Neural cell (in vitro differentiated cells): ENCODE measurements around the gene SDHC. TPM values are rescaled to one million over a fixed set of nuclear protein-coding genes. Genes with fewer than 3 reads are reported as not detected.

Experiments
- H2AFZ ChIP-seq: fragments of 200-600, 300-800 bp; sonication (generic), shearing (Covaris generic); 2 replicates; pipeline ENCODE4 v1.6.0; 2014; ENCODE audit warnings: low read depth, mild to moderate bottlenecking, antibody characterized with exemption, low read length, moderate library complexity
- H3F3A ChIP-seq: fragments of 200-600 bp; shearing (Covaris generic); 2 replicates; pipeline ENCODE4 v1.6.1; 2016; ENCODE audit warnings: mild to moderate bottlenecking, moderate library complexity, mixed read lengths, antibody characterized with exemption, low read length; ENCODE audit not compliant: insufficient read depth, poor library complexity, severe bottlenecking
- H3K27ac ChIP-seq: fragments of 200-600, 300-800 bp; sonication (generic), shearing (Covaris generic); 2 replicates; pipeline ENCODE4 v1.5.1; 2014; ENCODE audit warnings: mild to moderate bottlenecking, low read length, moderate library complexity
- H3K27me3 ChIP-seq: fragments of 300-800, 200-600 bp; sonication (generic), shearing (Covaris generic); 2 replicates; pipeline ENCODE4 v1.6.0; 2014; ENCODE audit warnings: mild to moderate bottlenecking, low read depth, low read length, moderate library complexity; ENCODE audit not compliant: insufficient read depth
- H3K36me3 ChIP-seq: fragments of 300-800, 200-600 bp; sonication (generic), shearing (Covaris generic); 2 replicates; pipeline ENCODE4 v1.5.1; 2014; ENCODE audit warnings: mild to moderate bottlenecking, antibody characterized with exemption, low read length, moderate library complexity; ENCODE audit not compliant: insufficient read depth
- H3K4me2 ChIP-seq: fragments of 300-800, 200-600 bp; sonication (generic), shearing (Covaris generic); 2 replicates; pipeline ENCODE4 v1.6.0; 2014; ENCODE audit warnings: mild to moderate bottlenecking, low read length
- H3K4me3 ChIP-seq: fragments of 300-800, 200-600 bp; sonication (generic), shearing (Covaris generic); 2 replicates; pipeline ENCODE4 v1.5.1; 2014; ENCODE audit warnings: mild to moderate bottlenecking, low read length, moderate library complexity
- H3K79me2 ChIP-seq: fragments of 200-600 bp; shearing (Covaris generic); replicated peaks from 2 replicates; pipeline ENCODE4 v1.6.0; 2014; ENCODE audit warnings: mild to moderate bottlenecking, low read length, moderate library complexity; ENCODE audit not compliant: insufficient read depth
- H3K9ac ChIP-seq: fragments of 300-800, 200-600 bp; sonication (generic), shearing (Covaris generic); 2 replicates; pipeline ENCODE4 v1.6.1; 2016; ENCODE audit warnings: mild to moderate bottlenecking, low read length, mixed read lengths
- H3K9me2 ChIP-seq: fragments of 200-600 bp; shearing (Covaris generic); 2 replicates; pipeline ENCODE4 v1.6.1; 2016; ENCODE audit warnings: mild to moderate bottlenecking, low read length, mixed read lengths; ENCODE audit not compliant: insufficient read depth
- H3K9me3 ChIP-seq: fragments of 200-600, 300-800 bp; sonication (generic), shearing (Covaris generic); 2 replicates; pipeline ENCODE4 v1.6.1; 2016; ENCODE audit warnings: mild to moderate bottlenecking, mixed run types, low read length, moderate library complexity, mixed read lengths
- H4K20me1 ChIP-seq: fragments of 200-600 bp; shearing (Covaris generic); 2 replicates; pipeline ENCODE4 v1.6.1; 2016; ENCODE audit warnings: mild to moderate bottlenecking, mixed run types; ENCODE audit not compliant: insufficient read depth
- EP300 ChIP-seq: fragments of 450-650 bp; conservative IDR thresholded peaks from 2 replicates; pipeline ENCODE4 v1.6.1; 2014; ENCODE audit warnings: antibody characterized with exemption, mild to moderate bottlenecking, moderate library complexity; ENCODE audit not compliant: poor library complexity, severe bottlenecking
- EZH2 ChIP-seq: fragments of 200-600, 300-800 bp; shearing (Covaris generic), sonication (generic); IDR thresholded peaks from 2 replicates; pipeline ENCODE4 v1.6.1; 2014; ENCODE audit warnings: antibody characterized with exemption, low read length, borderline replicate concordance, mild to moderate bottlenecking; ENCODE audit not compliant: insufficient read depth, poor library complexity, severe bottlenecking
- MXI1 ChIP-seq: fragments of 450-650 bp; conservative IDR thresholded peaks from 2 replicates; pipeline ENCODE4 v1.6.1; 2014; ENCODE audit warnings: antibody characterized with exemption, mild to moderate bottlenecking; ENCODE audit not compliant: poor library complexity, severe bottlenecking
- POLR2AphosphoS5 ChIP-seq: IDR thresholded peaks from 2 replicates; pipeline ENCODE4 v1.6.1; 2012
- RAD21 ChIP-seq: fragments of 450-650 bp; conservative IDR thresholded peaks from 2 replicates; pipeline ENCODE4 v1.6.1; 2014; ENCODE audit warnings: antibody characterized with exemption, mild to moderate bottlenecking, moderate library complexity
- SMC3 ChIP-seq: fragments of 450-650 bp; conservative IDR thresholded peaks from 2 replicates; pipeline ENCODE4 v1.6.1; 2014; ENCODE audit warnings: antibody characterized with exemption, mild to moderate bottlenecking, moderate library complexity; ENCODE audit not compliant: poor library complexity
- TAF1 ChIP-seq: IDR thresholded peaks from 2 replicates; pipeline ENCODE4 v1.6.1; 2012; ENCODE audit warnings: low read depth
- polyA plus RNA-seq: library from polyadenylated mRNA; depleted of rRNA; stranded (reverse); fragments of >200 nt; gene quantifications from 2 replicates; pipeline ENCODE4 v1.2.3, GENCODE V29; 2014
- TF ChIP-seq, protein P1 (sequence below): fragments of 450-650 bp; IDR thresholded peaks from 2 replicates; pipeline ENCODE4 v1.5.1; 2014; ENCODE audit warnings: antibody characterized with exemption, mild to moderate bottlenecking, moderate library complexity; ENCODE audit not compliant: poor library complexity, severe bottlenecking
- TF ChIP-seq, protein P2 (sequence below): IDR thresholded peaks from 2 replicates; pipeline ENCODE4 v1.6.1; 2012; ENCODE audit warnings: borderline replicate concordance

The SDHC gene
- polyA plus RNA-seq, 1 donor from 2014 or later = 41.6 TPM

DNA sequence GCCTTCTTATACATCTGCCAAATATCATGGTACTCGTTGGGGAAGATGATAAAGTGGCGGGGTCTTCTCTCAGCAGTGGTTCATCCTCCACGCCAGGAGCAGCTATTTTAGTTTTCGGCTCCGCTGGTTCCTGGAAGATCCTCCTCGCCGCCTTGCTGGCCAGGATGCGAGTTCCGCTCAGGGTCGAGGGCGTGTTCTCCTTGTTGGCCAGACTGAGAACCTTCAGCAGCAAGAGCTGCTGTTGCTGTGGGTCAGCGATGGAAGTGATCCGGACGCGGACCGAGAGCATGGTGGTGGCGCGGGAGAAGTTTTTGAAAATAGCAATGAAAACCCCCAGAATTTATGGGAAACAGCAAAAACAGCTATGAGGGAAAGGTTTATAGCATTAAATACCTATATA, 64.9 kb downstream of the SDHC start:
- TF ChIP-seq TAF1 (no peak), MXI1 (no peak), POLR2AphosphoS5 (no peak), RAD21 (no peak), SMC3 (no peak), EZH2 (no peak), EP300 (no peak)
- TF ChIP-seq, protein P1, sequence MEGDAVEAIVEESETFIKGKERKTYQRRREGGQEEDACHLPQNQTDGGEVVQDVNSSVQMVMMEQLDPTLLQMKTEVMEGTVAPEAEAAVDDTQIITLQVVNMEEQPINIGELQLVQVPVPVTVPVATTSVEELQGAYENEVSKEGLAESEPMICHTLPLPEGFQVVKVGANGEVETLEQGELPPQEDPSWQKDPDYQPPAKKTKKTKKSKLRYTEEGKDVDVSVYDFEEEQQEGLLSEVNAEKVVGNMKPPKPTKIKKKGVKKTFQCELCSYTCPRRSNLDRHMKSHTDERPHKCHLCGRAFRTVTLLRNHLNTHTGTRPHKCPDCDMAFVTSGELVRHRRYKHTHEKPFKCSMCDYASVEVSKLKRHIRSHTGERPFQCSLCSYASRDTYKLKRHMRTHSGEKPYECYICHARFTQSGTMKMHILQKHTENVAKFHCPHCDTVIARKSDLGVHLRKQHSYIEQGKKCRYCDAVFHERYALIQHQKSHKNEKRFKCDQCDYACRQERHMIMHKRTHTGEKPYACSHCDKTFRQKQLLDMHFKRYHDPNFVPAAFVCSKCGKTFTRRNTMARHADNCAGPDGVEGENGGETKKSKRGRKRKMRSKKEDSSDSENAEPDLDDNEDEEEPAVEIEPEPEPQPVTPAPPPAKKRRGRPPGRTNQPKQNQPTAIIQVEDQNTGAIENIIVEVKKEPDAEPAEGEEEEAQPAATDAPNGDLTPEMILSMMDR = no peak
- TF ChIP-seq, protein P2, sequence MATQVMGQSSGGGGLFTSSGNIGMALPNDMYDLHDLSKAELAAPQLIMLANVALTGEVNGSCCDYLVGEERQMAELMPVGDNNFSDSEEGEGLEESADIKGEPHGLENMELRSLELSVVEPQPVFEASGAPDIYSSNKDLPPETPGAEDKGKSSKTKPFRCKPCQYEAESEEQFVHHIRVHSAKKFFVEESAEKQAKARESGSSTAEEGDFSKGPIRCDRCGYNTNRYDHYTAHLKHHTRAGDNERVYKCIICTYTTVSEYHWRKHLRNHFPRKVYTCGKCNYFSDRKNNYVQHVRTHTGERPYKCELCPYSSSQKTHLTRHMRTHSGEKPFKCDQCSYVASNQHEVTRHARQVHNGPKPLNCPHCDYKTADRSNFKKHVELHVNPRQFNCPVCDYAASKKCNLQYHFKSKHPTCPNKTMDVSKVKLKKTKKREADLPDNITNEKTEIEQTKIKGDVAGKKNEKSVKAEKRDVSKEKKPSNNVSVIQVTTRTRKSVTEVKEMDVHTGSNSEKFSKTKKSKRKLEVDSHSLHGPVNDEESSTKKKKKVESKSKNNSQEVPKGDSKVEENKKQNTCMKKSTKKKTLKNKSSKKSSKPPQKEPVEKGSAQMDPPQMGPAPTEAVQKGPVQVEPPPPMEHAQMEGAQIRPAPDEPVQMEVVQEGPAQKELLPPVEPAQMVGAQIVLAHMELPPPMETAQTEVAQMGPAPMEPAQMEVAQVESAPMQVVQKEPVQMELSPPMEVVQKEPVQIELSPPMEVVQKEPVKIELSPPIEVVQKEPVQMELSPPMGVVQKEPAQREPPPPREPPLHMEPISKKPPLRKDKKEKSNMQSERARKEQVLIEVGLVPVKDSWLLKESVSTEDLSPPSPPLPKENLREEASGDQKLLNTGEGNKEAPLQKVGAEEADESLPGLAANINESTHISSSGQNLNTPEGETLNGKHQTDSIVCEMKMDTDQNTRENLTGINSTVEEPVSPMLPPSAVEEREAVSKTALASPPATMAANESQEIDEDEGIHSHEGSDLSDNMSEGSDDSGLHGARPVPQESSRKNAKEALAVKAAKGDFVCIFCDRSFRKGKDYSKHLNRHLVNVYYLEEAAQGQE = no peak
- no peak overlapping the region for H3K4me3 ChIP-seq
- H3K9me2 ChIP-seq = no peaks in the 10 kb centered on the region
- H3F3A ChIP-seq = no peaks in the 10 kb centered on the region
- no peaks in the 10 kb centered on the region for H3K79me2 ChIP-seq
- no peak overlapping the region for H3K9ac ChIP-seq
- H2AFZ ChIP-seq = no peak overlapping the region
- H4K20me1 ChIP-seq = no peaks in the 10 kb centered on the region
- no peak overlapping the region for H3K27ac ChIP-seq
- H3K27me3 ChIP-seq = no peaks in the 10 kb centered on the region
- no peak overlapping the region for H3K4me2 ChIP-seq
- no peaks in the 10 kb centered on the region for H3K36me3 ChIP-seq
- no peaks in the 10 kb centered on the region for H3K9me3 ChIP-seq

DNA sequence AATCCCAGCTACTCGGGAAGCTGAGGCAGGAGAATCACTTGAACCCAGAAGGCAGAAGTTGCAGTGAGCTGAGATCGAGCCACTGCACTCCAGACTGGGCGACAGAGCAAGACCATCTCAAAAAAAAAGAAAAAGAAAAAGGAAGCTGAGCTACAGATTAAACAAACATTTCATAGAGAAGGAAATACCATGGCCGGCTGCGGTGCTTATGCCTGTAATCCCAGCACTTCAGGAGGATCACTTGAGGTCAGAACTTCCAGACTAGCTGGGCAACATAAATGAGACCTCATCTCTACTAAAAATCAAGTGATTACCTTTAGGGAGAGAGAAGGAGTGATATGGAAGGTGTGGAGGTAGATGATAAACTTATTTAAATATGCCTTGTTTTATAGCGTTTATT, 67.5 kb downstream of the SDHC start:
- H3F3A ChIP-seq = no peaks in the 10 kb centered on the region
- no peaks in the 10 kb centered on the region for H3K79me2 ChIP-seq
- H3K9me3 ChIP-seq = no peaks in the 10 kb centered on the region
- H3K4me2 ChIP-seq = no peak overlapping the region
- no peaks in the 10 kb centered on the region for H3K36me3 ChIP-seq
- H3K4me3 ChIP-seq = no peak overlapping the region
- H3K9ac ChIP-seq = no peak overlapping the region
- no peaks in the 10 kb centered on the region for H4K20me1 ChIP-seq
- TF ChIP-seq SMC3 (no peak), POLR2AphosphoS5 (no peak), EZH2 (no peak), MXI1 (no peak)
- TF ChIP-seq, protein P1 = no peak
- TF ChIP-seq, protein P2 = no peak
- H3K27me3 ChIP-seq = no peaks in the 10 kb centered on the region
- H2AFZ ChIP-seq = no peak overlapping the region
- H3K9me2 ChIP-seq = no peaks in the 10 kb centered on the region
- H3K27ac ChIP-seq = no peak overlapping the region
